Measurements from ENCODE around the gene PNRC2. TPM values are rescaled to one million over a fixed set of nuclear protein-coding genes. Genes with fewer than 3 reads are reported as not detected.
A peak's percentile ranks its signal among the peaks of the same experiment; 100 is the strongest.
"Not testable (repeated sequence)": the region's sequence is repeated elsewhere in the genome, so short reads cannot be mapped to it uniquely, and the experiment has no call there.

PNRC2 gene
- total RNA-seq, 1 donor from 2014 or later = 134 TPM

DNA sequence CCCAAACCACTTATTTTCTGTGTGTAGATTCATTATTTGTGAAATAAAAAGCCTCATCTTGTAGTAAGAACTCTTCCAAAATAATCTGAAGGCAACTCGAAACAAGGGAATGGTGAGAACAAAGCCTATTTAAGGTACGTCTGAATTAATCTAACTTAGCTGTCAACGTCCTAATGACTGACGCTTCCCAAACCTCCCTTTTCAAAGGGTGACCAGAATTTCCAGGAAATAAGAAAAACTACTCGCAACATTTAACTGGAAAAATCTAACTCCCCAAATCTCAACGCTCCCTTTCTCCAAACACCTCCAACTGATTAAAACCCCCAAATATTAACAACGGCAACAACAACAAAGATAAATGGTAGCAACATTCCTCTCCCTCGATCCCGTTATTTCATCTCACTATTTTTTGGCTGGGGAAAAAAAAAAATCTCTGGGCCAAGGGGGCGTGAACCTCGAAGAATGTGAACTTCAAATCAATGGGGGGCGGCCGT lies 19.8 kb downstream of the PNRC2 start:
- H3K4me3 Mint-ChIP-seq = peak overlapping the region; percentile 87

DNA sequence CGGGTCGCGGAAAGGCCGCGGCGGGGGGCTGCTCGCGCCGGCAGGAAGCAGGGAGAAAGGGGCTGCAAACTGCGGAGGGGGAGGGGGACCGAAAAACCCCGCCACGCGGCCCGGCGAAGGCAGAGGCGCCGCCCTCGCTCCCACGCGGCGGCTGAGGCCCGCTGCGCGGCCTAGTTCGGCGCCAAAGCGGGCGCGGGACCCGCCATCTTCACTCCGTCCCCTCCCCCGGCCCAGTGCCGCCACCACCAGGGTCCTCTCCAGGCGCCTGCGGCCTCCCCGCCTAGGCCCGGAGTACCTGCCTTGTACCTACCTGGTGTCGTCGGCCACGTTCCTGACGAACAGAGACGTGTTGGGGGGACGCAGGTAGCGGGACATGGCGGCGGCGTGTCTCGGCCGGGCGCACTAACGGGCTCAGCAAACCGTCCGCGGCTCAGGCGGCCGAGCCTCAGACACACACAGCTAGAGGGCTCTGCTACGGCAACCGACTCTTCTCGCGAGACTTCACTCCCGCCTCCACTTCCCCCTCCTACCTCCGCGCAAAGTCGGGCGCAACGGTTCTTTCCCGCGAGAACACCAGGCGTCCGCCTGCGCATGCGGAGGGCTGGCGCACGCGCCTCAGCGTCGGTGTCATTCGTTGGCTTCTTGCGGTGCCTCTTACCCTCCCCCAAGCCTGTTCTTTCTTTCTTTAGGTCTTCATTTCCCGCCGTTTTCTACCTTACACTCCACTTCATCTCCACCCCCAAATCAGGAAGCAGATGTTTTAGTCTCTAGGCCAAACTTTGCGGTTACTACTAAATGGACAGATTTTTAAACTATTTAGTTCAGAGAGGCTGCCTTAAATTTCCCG lies 20.5 kb downstream of the PNRC2 start, which contains the start of gene SRSF10:
Gene SRSF10 (minus strand): TSS at position 447 of the 847 bp plus-strand sequence. CDS start 72 bp downstream, at position 375.
- DNase-seq (ENCODE audit: low spot score in 2 of 2, unreplicated experiment in 2 of 2) = peak; percentile 95 to 96
- Mint-ChIP-seq H3K4me1 (peaks cover 60% of the 10 kb centered on the region), H3K9me3 (no peaks in the 10 kb centered on the region), H3K4me3 (peak within 1 kb of the TSS; percentile 87), H3K27me3 (ENCODE audit: low read depth) (no peaks in the 10 kb centered on the region), H3K27ac (peak within 1 kb of the TSS; percentile 97), H3K36me3 (peaks cover 3% of the 10 kb centered on the region)
- TF ChIP-seq, protein P1, sequence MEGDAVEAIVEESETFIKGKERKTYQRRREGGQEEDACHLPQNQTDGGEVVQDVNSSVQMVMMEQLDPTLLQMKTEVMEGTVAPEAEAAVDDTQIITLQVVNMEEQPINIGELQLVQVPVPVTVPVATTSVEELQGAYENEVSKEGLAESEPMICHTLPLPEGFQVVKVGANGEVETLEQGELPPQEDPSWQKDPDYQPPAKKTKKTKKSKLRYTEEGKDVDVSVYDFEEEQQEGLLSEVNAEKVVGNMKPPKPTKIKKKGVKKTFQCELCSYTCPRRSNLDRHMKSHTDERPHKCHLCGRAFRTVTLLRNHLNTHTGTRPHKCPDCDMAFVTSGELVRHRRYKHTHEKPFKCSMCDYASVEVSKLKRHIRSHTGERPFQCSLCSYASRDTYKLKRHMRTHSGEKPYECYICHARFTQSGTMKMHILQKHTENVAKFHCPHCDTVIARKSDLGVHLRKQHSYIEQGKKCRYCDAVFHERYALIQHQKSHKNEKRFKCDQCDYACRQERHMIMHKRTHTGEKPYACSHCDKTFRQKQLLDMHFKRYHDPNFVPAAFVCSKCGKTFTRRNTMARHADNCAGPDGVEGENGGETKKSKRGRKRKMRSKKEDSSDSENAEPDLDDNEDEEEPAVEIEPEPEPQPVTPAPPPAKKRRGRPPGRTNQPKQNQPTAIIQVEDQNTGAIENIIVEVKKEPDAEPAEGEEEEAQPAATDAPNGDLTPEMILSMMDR (IDR thresholded peaks at IDR 0.05; ENCODE audit: unreplicated experiment) = no peak

More for the DNA sequence above, 19.8 kb downstream of the PNRC2 start:
- Mint-ChIP-seq H3K27me3 (ENCODE audit: low read depth) (no peaks in the 10 kb centered on the region), H3K36me3 (peaks cover 8% of the 10 kb centered on the region), H3K27ac (peak overlapping the region; percentile 93), H3K4me1 (peaks cover 61% of the 10 kb centered on the region), H3K9me3 (no peaks in the 10 kb centered on the region)
- no peak for DNase-seq (ENCODE audit: low spot score in 2 of 2, unreplicated experiment in 2 of 2)
- TF ChIP-seq, protein P1 (IDR thresholded peaks at IDR 0.05; ENCODE audit: unreplicated experiment) = no peak

DNA sequence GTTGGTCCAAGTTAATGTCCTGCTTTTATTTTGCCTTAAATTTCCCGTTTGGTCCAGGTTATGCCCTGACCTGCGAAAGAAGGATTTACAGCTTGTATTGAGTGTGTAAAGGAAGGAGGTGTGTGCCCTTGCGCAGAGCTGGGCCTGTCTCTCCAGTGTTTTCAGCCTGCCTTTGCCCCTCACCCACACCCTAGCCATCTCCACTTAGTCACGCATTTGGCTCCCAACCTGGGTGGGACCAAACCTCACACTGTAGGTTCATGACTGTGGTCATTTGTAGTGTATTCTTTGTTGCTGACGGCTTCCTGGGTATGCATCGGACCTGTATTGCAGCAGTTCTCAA lies 21.1 kb downstream of the PNRC2 start:
- TF ChIP-seq, protein P1 (IDR thresholded peaks at IDR 0.05; ENCODE audit: unreplicated experiment) = no peak
- Mint-ChIP-seq H3K36me3 (peaks cover 3% of the 10 kb centered on the region), H3K27me3 (ENCODE audit: low read depth) (no peaks in the 10 kb centered on the region), H3K27ac (peak overlapping the region; percentile 97), H3K4me3 (peak overlapping the region; percentile 87), H3K9me3 (no peaks in the 10 kb centered on the region), H3K4me1 (peaks cover 59% of the 10 kb centered on the region)
- DNase-seq (ENCODE audit: low spot score in 2 of 2, unreplicated experiment in 2 of 2) = no peak

DNA sequence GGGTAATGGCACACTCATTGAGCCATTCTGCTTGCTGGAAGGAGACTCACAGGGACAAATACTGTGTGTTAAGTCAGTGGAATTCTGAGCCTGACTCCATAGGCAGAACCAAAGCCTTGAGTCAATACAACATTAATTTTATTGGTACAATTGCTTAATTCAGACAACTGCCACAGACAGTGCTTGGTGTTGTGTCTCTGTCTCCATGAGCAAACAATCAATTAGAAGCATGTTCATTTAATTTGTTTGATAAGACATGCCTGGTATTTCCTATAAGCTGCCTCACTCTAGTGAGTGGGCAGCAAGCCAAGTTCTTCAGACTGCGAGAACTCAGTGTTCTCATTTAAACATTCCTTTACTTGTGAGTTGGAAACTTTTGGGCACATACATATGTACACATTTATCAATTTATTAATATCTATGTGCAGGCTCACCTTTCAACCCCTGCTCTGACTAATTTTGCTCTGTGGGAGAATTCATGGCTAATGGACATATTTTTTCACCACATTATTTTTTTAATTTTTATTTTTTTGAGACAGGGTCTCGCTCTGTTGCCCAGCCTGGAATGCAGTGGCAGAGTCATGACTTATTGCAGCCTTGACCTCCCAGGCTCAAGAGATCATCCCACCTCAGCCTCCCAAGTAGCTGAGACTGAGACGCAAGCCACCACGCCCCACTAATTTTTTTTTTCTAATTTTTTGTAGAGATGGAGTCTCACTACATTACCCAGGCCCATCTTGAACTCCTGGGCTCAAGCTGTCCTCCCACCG lies 25.0 kb downstream of the PNRC2 start:
- H3K27me3 Mint-ChIP-seq (ENCODE audit: low read depth) = no peaks in the 10 kb centered on the region
- TF ChIP-seq, protein P1 (IDR thresholded peaks at IDR 0.05; ENCODE audit: unreplicated experiment) = no peak
- H3K9me3 Mint-ChIP-seq = no peaks in the 10 kb centered on the region
- DNase-seq (ENCODE audit: low spot score in 2 of 2, unreplicated experiment in 2 of 2) = peak; percentile 32 to 64
- no peak overlapping the region for H3K4me3 Mint-ChIP-seq
- H3K36me3 Mint-ChIP-seq = no peaks in the 10 kb centered on the region
- peaks cover 27% of the 10 kb centered on the region for H3K4me1 Mint-ChIP-seq
- H3K27ac Mint-ChIP-seq = peak overlapping the region; percentile 92

DNA sequence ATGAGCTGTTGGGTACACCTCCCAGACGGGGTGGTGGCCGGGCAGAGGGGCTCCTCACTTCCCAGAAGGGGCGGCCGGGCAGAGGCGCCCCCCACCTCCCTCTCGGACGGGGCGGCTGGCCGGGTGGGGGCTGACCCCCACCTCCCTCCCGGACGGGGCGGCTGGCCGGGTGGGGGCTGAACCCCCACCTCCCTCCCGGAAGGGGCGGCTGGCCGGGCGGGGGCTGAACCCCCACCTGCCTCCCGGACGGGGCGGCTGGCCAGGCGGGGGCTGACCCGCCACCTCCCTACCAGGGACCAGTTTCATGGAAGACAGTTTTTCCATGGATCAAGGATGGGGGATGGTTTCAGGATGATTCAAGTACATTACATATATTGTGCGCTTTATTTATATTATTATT lies 27.4 kb downstream of the PNRC2 start:
- DNase-seq (ENCODE audit: low spot score in 2 of 2, unreplicated experiment in 2 of 2) = not testable (repeated sequence)
- H3K4me1 Mint-ChIP-seq = peaks cover 17% of the 10 kb centered on the region

DNA sequence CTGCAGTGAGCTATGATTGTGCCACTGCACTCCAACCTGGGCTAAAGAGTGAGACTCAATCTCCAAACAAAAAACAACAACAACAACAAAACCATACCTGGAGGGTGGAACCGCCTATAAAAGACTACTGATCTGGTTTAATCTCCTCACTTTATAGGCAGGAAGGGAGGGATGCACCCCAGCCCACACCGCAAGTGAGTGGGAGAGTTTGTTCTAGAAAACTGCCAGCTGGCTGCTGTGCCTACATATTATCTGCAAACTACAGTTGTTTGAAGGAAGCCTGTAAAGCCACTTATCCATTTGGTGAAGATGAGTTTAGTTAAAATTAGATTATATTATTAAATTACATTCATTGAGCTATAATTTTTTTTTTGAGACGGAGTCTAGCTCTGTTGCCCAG lies 29.6 kb downstream of the PNRC2 start:
- Mint-ChIP-seq H3K4me1 (peaks cover 4% of the 10 kb centered on the region), H3K27me3 (ENCODE audit: low read depth) (no peaks in the 10 kb centered on the region), H3K9me3 (peaks cover 9% of the 10 kb centered on the region), H3K27ac (no peak overlapping the region), H3K4me3 (no peak overlapping the region), H3K36me3 (no peaks in the 10 kb centered on the region)
- DNase-seq (ENCODE audit: low spot score in 2 of 2, unreplicated experiment in 2 of 2) = no peak
- TF ChIP-seq, protein P1 (IDR thresholded peaks at IDR 0.05; ENCODE audit: unreplicated experiment) = no peak

More for the DNA sequence above, 27.4 kb downstream of the PNRC2 start:
- not testable (repeated sequence) for H3K4me3 Mint-ChIP-seq; H3K9me3 Mint-ChIP-seq; H3K36me3 Mint-ChIP-seq; H3K27me3 Mint-ChIP-seq (ENCODE audit: low read depth); H3K27ac Mint-ChIP-seq

DNA sequence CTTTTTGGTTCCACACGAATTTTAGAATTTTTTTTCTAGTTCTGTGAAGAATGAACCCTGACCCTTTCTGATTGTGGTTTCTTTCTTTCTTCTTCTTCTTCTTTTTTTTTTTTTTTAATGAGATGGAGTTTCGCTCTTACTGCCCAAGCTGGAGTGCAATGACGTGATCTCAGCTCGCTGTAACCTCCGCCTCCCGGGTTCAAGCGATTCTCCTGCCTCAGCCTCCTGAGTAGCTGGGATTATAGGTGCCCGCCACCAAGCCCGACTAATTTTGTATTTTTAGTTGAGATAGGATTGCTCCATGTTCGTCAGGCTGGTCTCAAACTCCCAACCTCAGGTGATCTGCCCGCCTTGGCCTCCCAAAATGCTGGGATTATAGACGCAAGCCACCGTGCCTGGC lies 32.4 kb downstream of the PNRC2 start:
- not testable (repeated sequence) for H3K27ac Mint-ChIP-seq; H3K4me1 Mint-ChIP-seq; H3K27me3 Mint-ChIP-seq (ENCODE audit: low read depth); H3K36me3 Mint-ChIP-seq; H3K4me3 Mint-ChIP-seq; H3K9me3 Mint-ChIP-seq; DNase-seq (ENCODE audit: low spot score in 2 of 2, unreplicated experiment in 2 of 2)

Measured in mesothelial cell of epicardium (in vitro differentiated cells).